Measurements from ENCODE around the gene BTBD6. TPM values are rescaled to one million over a fixed set of nuclear protein-coding genes. Genes with fewer than 3 reads are reported as not detected.
"Not testable (repeated sequence)": the region's sequence is repeated elsewhere in the genome, so short reads cannot be mapped to it uniquely, and the experiment has no call there.

Gene BTBD6
- total and polyA plus RNA-seq, 10 donors = 19.1 to 31.4 (median 25.5) TPM

- Histone ChIP-seq H3K4me1 (peaks cover 0 to 4% (median 0%) of the 10 kb centered on the region in 6 donors), H3K27ac (no peak overlapping the region), H3K9me3 (no peaks in the 10 kb centered on the region), H3K27me3 (replicated peaks in 1 of 7) (no peaks in the 10 kb centered on the region), H3K4me3 (no peak overlapping the region), H3K36me3 (peaks cover 0 to 22% (median 4%) of the 10 kb centered on the region in 6 donors)
- intact Hi-C loops (cut with DNase I; ENCODE audit: low total_unique reads) = no loop called here
- 90 to 100% (median 95%) methylated on average over 4 to 6 of the region's 6 CpGs for WGBS, 5 donors
- TF ChIP-seq CTCF (IDR thresholded peaks at IDR 0.05 in 8 of 11, conservative IDR thresholded peaks at IDR 0.05 in 3 of 11) (no peak), POLR2A (IDR thresholded peaks at IDR 0.05) (no peak), POLR2AphosphoS5 (IDR thresholded peaks at IDR 0.05) (no peak)
- no peak for DNase-seq
Observed at GRCh38 chr14:105274637-105275036, 26.3 kb downstream of the BTBD6 start.

DNA sequence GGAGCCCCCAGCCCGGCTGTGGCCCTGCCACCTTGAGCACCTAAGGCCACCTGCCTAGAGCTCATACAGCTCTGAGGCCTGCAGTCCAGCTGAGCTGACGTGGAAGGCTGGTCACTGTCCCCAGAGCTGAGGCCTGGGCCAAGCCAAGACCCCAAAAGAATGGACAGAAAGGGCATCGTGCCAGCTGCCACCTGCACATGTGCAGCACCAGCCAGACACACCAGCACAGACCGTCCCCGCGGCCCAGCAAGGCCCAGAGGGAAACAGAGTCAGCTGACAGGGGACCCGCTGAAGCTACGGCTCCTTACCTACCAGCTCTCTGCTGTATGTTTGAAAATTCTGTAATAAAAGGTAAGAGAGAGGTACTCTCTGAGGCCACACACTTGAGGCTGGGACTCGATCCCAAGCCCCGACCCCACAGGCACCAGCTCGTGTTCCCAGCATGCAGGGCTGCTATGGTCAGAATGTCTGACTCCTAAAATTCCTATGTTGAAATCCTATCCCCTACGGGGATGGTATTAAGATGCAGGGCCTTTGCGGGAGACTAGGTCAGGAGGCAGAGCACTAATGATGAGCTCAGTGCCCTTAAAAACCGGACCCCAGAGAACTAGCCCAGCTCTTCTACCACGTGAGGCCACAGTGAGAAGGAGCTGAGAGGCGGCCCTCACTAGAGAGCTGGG lies 27.1 kb downstream of the BTBD6 start:
- WGBS, 5 donors = 86 to 93% (median 89%) methylated on average over 15 to 16 of the region's 16 CpGs
- intact Hi-C loops (cut with DNase I; ENCODE audit: low total_unique reads) = no loop called here
- Histone ChIP-seq H3K4me1 (peaks cover 0 to 12% (median 0%) of the 10 kb centered on the region in 6 donors), H3K9me3 (no peaks in the 10 kb centered on the region), H3K4me3 (no peak overlapping the region), H3K27me3 (replicated peaks in 1 of 7) (no peaks in the 10 kb centered on the region), H3K27ac (no peak overlapping the region), H3K36me3 (peaks cover 0 to 26% (median 4%) of the 10 kb centered on the region in 6 donors)
- DNase-seq = no peak
- no peak for TF ChIP-seq POLR2A (IDR thresholded peaks at IDR 0.05)

GRCh38 chr14:105277448-105277847 lies 29.1 kb downstream of the BTBD6 start:
- intact Hi-C loops (cut with DNase I; ENCODE audit: low total_unique reads); H3K9me3 ChIP-seq; H3K27me3 ChIP-seq (replicated peaks in 1 of 7); DNase-seq; H3K4me3 ChIP-seq; H3K27ac ChIP-seq: not testable (repeated sequence)
- peaks cover 0 to 22% (median 4%) of the 10 kb centered on the region in 6 donors for H3K4me1 ChIP-seq
- peaks cover 0 to 18% (median under 1%) of the 10 kb centered on the region in 6 donors for H3K36me3 ChIP-seq
- WGBS, 5 donors = 50 to 97% (median 86%) methylated on average over 2 to 4 of the region's 4 CpGs

DNA sequence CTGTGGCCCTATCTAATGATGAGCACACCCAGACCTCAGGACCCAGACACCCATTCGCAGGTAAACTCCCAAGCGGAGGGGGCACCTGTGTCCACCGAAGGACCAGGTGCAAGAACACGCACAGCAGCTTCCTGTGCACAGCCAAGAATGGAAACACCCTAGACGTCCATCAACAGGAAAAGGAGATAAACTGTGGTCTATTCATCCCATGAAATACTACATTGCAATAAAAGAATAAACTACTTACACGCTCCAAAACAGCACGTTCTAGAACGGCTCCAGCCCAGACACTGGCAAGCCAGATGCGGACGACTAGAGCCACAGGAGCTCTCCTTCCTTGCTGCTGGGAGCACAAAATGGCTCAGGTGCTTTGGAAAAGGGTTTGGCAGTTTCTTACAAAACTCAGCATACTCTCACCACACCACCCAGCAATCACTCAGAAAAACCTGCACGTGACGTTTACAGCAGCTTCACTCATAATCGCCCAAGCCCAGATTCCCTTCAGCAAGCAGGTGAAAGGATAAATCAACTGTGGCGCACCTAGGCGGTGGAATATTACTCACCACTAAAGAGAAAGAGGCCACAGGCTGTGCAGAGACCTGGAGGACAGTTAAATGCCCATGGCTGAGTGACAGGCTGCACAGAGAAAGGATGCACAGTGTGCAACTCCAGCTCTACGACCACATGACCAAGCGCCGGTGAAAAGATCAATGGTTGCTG lies 31.5 kb downstream of the BTBD6 start:
- intact Hi-C loops (cut with DNase I; ENCODE audit: low total_unique reads) = no loop called here
- H3K36me3 ChIP-seq = peaks cover 0 to 22% (median 0%) of the 10 kb centered on the region in 6 donors
- no peak overlapping the region for H3K27ac ChIP-seq
- DNase-seq = no peak
- H3K27me3 ChIP-seq (replicated peaks in 1 of 7) = no peaks in the 10 kb centered on the region
- no peak overlapping the region for H3K4me3 ChIP-seq
- H3K4me1 ChIP-seq = peaks cover 9 to 41% (median 18%) of the 10 kb centered on the region in 6 donors
- no peaks in the 10 kb centered on the region for H3K9me3 ChIP-seq
- TF ChIP-seq CTCF (IDR thresholded peaks at IDR 0.05 in 8 of 11, conservative IDR thresholded peaks at IDR 0.05 in 3 of 11) = no peak
- TF ChIP-seq POLR2A (IDR thresholded peaks at IDR 0.05) = no peak
- no peak for TF ChIP-seq POLR2AphosphoS5 (IDR thresholded peaks at IDR 0.05)
- 87 to 92% (median 90%) methylated on average over 18 of the region's 18 CpGs for WGBS, 5 donors

- intact Hi-C loops (cut with DNase I; ENCODE audit: low total_unique reads) = no loop called here
- WGBS, 5 donors = 88 to 96% (median 94%) methylated on average over 17 to 21 of the region's 21 CpGs
- TF ChIP-seq CTCF (IDR thresholded peaks at IDR 0.05 in 8 of 11, conservative IDR thresholded peaks at IDR 0.05 in 3 of 11) = no peak
- no peak for TF ChIP-seq POLR2AphosphoS5 (IDR thresholded peaks at IDR 0.05)
- TF ChIP-seq POLR2A (IDR thresholded peaks at IDR 0.05) = no peak
Observed at GRCh38 chr14:105280525-105280924, 32.2 kb downstream of the BTBD6 start.

More at GRCh38 chr14:105280525-105280924, 32.2 kb downstream of the BTBD6 start:
- no peaks in the 10 kb centered on the region for H3K27me3 ChIP-seq (replicated peaks in 1 of 7)
- H3K36me3 ChIP-seq = peaks cover 0 to 29% (median 0%) of the 10 kb centered on the region in 6 donors
- H3K9me3 ChIP-seq = no peaks in the 10 kb centered on the region
- no peak overlapping the region for H3K27ac ChIP-seq
- no peak overlapping the region for H3K4me3 ChIP-seq
- peaks cover 9 to 45% (median 18%) of the 10 kb centered on the region in 6 donors for H3K4me1 ChIP-seq
- DNase-seq = no peak
